ENCODE results near the gene RACGAP1. TPM values are rescaled to one million over a fixed set of nuclear protein-coding genes. Genes with fewer than 3 reads are reported as not detected.

The RACGAP1 gene
- total RNA-seq, 2 donors from 2014 or later: 49.6 to 96.6 TPM

DNA sequence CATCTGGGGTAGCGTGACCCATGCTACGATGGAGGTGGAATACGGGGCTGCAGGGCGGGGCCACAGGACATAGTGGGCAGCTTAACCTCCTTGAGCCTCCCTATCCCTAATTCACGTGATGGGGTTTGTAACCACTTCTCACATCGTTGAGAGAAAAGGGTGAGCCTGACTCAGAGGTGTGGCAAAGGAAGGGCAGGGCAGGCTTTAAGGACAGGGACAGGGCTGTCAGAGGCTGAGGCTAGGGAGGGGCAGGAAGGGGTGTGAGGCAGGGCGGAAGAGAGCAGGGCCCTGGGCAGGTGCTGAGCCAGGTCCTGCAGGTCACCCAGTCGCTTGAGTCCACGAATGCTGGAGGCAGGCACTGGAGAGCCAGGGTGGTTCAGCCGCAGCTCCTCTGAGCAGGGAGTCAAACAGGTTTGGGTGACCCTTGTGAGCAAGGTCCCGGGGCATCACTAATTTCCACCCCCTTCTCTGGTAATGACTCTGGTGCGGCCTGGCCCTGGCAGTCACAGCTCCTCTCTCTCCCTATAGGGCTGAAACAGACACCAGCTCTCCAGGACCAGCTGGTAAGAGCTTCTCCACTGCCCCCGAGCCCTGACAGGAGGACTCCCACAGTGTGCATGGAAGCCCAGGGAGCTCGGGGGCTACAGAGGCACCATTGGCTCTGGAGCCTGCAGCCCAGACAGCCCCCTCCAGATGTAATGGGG is 82.2 kb downstream of the RACGAP1 start:
- Mint-ChIP-seq H3K9me3 (no peaks in the 10 kb centered on the region), H3K4me1 (peaks cover 17% of the 10 kb centered on the region), H3K4me3 (no peak overlapping the region), H3K27me3 (ENCODE audit: insufficient read depth) (peaks cover 76% of the 10 kb centered on the region), H3K27ac (no peak overlapping the region), H3K36me3 (ENCODE audit: low read depth) (no peaks in the 10 kb centered on the region)
- peak; percentile 82 for DNase-seq
- Histone ChIP-seq H3K4me1 (ENCODE audit: control insufficient read depth, insufficient read depth, low read length) (peaks cover 6% of the 10 kb centered on the region), H3K9ac (ENCODE audit: extremely low read depth, low read length, poor library complexity, severe bottlenecking) (no peak overlapping the region), H3K27ac (ENCODE audit: low read depth, low read length) (no peak overlapping the region), H3K36me3 (ENCODE audit: control insufficient read depth, insufficient read depth, low read length) (no peaks in the 10 kb centered on the region), H3K27me3 (ENCODE audit: control insufficient read depth, insufficient read depth, low read length, poor library complexity, severe bottlenecking) (peaks cover 48% of the 10 kb centered on the region), H3K9me3 (ENCODE audit: control insufficient read depth, low read length) (no peaks in the 10 kb centered on the region), H3K4me3 (ENCODE audit: low read length) (no peak overlapping the region)
- TF ChIP-seq, protein P1, sequence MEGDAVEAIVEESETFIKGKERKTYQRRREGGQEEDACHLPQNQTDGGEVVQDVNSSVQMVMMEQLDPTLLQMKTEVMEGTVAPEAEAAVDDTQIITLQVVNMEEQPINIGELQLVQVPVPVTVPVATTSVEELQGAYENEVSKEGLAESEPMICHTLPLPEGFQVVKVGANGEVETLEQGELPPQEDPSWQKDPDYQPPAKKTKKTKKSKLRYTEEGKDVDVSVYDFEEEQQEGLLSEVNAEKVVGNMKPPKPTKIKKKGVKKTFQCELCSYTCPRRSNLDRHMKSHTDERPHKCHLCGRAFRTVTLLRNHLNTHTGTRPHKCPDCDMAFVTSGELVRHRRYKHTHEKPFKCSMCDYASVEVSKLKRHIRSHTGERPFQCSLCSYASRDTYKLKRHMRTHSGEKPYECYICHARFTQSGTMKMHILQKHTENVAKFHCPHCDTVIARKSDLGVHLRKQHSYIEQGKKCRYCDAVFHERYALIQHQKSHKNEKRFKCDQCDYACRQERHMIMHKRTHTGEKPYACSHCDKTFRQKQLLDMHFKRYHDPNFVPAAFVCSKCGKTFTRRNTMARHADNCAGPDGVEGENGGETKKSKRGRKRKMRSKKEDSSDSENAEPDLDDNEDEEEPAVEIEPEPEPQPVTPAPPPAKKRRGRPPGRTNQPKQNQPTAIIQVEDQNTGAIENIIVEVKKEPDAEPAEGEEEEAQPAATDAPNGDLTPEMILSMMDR (conservative IDR thresholded peaks at IDR 0.05): no peak
- WGBS, 2 experiments (ENCODE audit: insufficient coverage in 1 of 2, insufficient read length in 1 of 2): 85 to 87% methylated on average over 7 to 14 of the region's 14 CpGs

DNA sequence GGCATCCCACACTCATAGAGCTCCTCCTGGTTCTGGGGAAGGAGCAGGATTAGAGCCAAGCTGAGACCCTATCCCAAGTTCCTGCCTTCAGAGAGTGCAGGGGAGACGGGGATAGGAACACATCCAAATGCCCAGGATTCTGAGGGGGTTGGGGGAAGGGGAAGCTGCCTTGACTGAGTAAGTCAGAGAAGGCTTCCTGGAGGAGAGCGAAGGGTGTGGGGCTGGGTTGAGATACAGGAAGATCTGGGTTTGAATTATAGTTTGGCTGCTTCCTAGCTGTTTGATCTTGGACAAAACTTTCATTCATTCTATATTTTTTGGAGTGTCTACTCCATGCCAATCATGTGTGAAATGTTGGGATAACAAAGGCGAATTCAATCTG is 82.8 kb downstream of the RACGAP1 start:
- DNase-seq: no peak
- H3K9ac ChIP-seq (ENCODE audit: extremely low read depth, low read length, poor library complexity, severe bottlenecking): no peak overlapping the region
- 86 to 96% methylated on average over 3 of the region's 3 CpGs for WGBS, 2 experiments (ENCODE audit: insufficient coverage in 1 of 2, insufficient read length in 1 of 2)
- Mint-ChIP-seq H3K27me3 (ENCODE audit: insufficient read depth) (peaks cover 71% of the 10 kb centered on the region), H3K27ac (no peak overlapping the region), H3K9me3 (no peaks in the 10 kb centered on the region), H3K4me1 (peaks cover 16% of the 10 kb centered on the region), H3K4me3 (no peak overlapping the region), H3K36me3 (ENCODE audit: low read depth) (no peaks in the 10 kb centered on the region)
- no peaks in the 10 kb centered on the region for H3K9me3 ChIP-seq (ENCODE audit: control insufficient read depth, low read length)
- H3K36me3 ChIP-seq (ENCODE audit: control insufficient read depth, insufficient read depth, low read length): no peaks in the 10 kb centered on the region
- no peak overlapping the region for H3K4me3 ChIP-seq (ENCODE audit: low read length)
- H3K27me3 ChIP-seq (ENCODE audit: control insufficient read depth, insufficient read depth, low read length, poor library complexity, severe bottlenecking): peaks cover 42% of the 10 kb centered on the region
- H3K4me1 ChIP-seq (ENCODE audit: control insufficient read depth, insufficient read depth, low read length): peaks cover 6% of the 10 kb centered on the region
- TF ChIP-seq, protein P1 (conservative IDR thresholded peaks at IDR 0.05): no peak
- no peak overlapping the region for H3K27ac ChIP-seq (ENCODE audit: low read depth, low read length)

DNA sequence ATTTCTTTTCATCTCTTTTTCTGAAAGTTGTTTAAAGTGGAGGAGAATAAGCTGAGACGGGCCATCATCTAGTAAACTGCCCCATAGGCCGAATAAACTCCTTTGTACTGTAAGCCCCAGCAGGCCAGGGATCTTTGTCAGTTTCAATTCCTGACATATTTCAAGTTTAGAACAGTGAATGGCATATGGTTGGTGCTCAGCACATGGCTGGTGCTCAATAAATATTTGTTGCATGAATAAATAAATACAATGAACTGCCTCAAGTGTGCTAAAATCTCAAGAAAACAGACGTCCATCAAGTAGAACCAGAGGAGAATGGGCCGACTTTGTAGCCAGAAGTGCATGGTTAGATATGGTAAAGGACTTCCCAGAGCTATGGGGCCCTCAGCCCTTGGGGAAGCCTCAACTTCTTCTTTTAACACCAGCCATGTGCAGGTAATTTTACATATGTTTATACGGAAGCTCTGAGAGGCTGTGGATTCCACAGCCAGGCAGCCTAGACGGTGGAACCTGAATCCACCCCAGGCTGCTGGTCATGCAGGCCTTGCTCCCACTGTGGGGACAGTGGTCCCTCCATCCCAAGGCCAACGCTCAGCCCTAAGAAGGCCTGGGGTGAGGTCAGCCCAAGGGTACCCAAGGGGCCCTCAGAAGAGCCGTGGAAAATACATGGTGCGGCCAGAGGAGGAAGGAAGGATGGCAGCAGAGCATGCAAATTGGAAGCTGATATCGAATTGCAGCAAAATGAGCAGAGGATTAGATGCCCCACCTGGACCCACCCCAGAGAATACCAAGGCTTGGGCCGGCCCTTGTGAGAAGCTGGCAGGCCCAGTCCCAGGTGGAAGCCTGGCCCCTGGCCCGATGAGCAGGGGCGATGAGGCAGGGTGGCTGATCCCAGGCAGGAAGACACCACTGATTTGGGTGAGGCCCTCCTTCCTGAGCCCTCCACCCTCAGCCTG is 83.5 kb downstream of the RACGAP1 start:
- no peak overlapping the region for H3K4me3 ChIP-seq (ENCODE audit: low read length)
- Mint-ChIP-seq H3K27me3 (ENCODE audit: insufficient read depth) (peaks cover 64% of the 10 kb centered on the region), H3K9me3 (no peaks in the 10 kb centered on the region), H3K27ac (no peak overlapping the region), H3K4me1 (peaks cover 16% of the 10 kb centered on the region), H3K4me3 (no peak overlapping the region), H3K36me3 (ENCODE audit: low read depth) (no peaks in the 10 kb centered on the region)
- H3K27ac ChIP-seq (ENCODE audit: low read depth, low read length): no peak overlapping the region
- H3K36me3 ChIP-seq (ENCODE audit: control insufficient read depth, insufficient read depth, low read length): no peaks in the 10 kb centered on the region
- peaks cover 38% of the 10 kb centered on the region for H3K27me3 ChIP-seq (ENCODE audit: control insufficient read depth, insufficient read depth, low read length, poor library complexity, severe bottlenecking)
- no peak overlapping the region for H3K9ac ChIP-seq (ENCODE audit: extremely low read depth, low read length, poor library complexity, severe bottlenecking)
- WGBS, 2 experiments (ENCODE audit: insufficient coverage in 1 of 2, insufficient read length in 1 of 2): 85 to 89% methylated on average over 8 to 13 of the region's 13 CpGs
- H3K4me1 ChIP-seq (ENCODE audit: control insufficient read depth, insufficient read depth, low read length): peaks cover 6% of the 10 kb centered on the region
- DNase-seq: no peak
- no peaks in the 10 kb centered on the region for H3K9me3 ChIP-seq (ENCODE audit: control insufficient read depth, low read length)
- TF ChIP-seq, protein P1 (conservative IDR thresholded peaks at IDR 0.05): no peak

Measured in endodermal cell (in vitro differentiated cells).